GM21390 (cell line): ENCODE measurements around the gene COL16A1.

Source experiments
- ATAC-seq: cut with Tn5 transposase; IDR thresholded peaks from one replicate; pipeline ENCODE4 v1.9.1; 2021; ENCODE audit not compliant: unreplicated experiment

Gene COL16A1

GRCh38 chr1:31688233-31688918 lies 15.4 kb downstream of the COL16A1 start:
- ATAC-seq = no peak

- ATAC-seq = no peak
Measured at GRCh38 chr1:31687601-31688000, 16.2 kb downstream of the COL16A1 start.

GRCh38 chr1:31685795-31686194 lies 18.0 kb downstream of the COL16A1 start:
- ATAC-seq = no peak

GRCh38 chr1:31683997-31684396 lies 19.8 kb downstream of the COL16A1 start:
- no peak for ATAC-seq

- no peak for ATAC-seq
Measured at GRCh38 chr1:31681415-31681814, 22.4 kb downstream of the COL16A1 start.

- no peak for ATAC-seq
Measured at GRCh38 chr1:31679676-31680230, 24.1 kb downstream of the COL16A1 start.

GRCh38 chr1:31679091-31679490 lies 24.7 kb downstream of the COL16A1 start:
- ATAC-seq = no peak

GRCh38 chr1:31678681-31679080 lies 25.1 kb downstream of the COL16A1 start:
- ATAC-seq = no peak

GRCh38 chr1:31677949-31678348 lies 25.9 kb downstream of the COL16A1 start:
- ATAC-seq = no peak

GRCh38 chr1:31677401-31677800 lies 26.4 kb downstream of the COL16A1 start:
- no peak for ATAC-seq

GRCh38 chr1:31675756-31676155 lies 28.1 kb downstream of the COL16A1 start:
- no peak for ATAC-seq

- ATAC-seq = no peak
Measured at GRCh38 chr1:31675161-31675560, 28.7 kb downstream of the COL16A1 start.

- no peak for ATAC-seq
Measured at GRCh38 chr1:31674626-31675025, 29.2 kb downstream of the COL16A1 start.

- no peak for ATAC-seq
Measured at GRCh38 chr1:31673433-31673832, 30.4 kb downstream of the COL16A1 start.

GRCh38 chr1:31672986-31673385 lies 30.8 kb downstream of the COL16A1 start:
- ATAC-seq = no peak

- ATAC-seq = no peak
Measured at GRCh38 chr1:31671561-31672201, 32.1 kb downstream of the COL16A1 start.

- ATAC-seq = no peak
Measured at GRCh38 chr1:31671147-31671546, 32.7 kb downstream of the COL16A1 start.

GRCh38 chr1:31670593-31670964 lies 33.2 kb downstream of the COL16A1 start:
- no peak for ATAC-seq

GRCh38 chr1:31669786-31670592 lies 33.8 kb downstream of the COL16A1 start:
- ATAC-seq = no peak

GRCh38 chr1:31669433-31669785 lies 34.4 kb downstream of the COL16A1 start:
- no peak for ATAC-seq

GRCh38 chr1:31668303-31668883 lies 35.4 kb downstream of the COL16A1 start:
- ATAC-seq = no peak
